GM13976 (cell line): ENCODE results near the gene ZC3HAV1.

ENCODE experiments used
- DNase-seq: peaks from one replicate; pipeline ENCODE4 v3.0.0; 2012; ENCODE audit warnings: low spot score
- CTCF ChIP-seq: IDR thresholded peaks from 2 replicates; pipeline ENCODE4 v1.5.1; 2012; ENCODE audit warnings: borderline replicate concordance, mild to moderate bottlenecking; ENCODE audit not compliant: insufficient read depth; ENCODE audit errors: extremely low read depth, missing control alignments, control extremely low read depth
- in situ Hi-C: fragments of 300-500 bp; cut with MboI; formaldehyde crosslinking; loops from one replicate; pipeline ENCODE4 v1.12.0; 2022; ENCODE audit warnings: low sequenced_read_pairs, mixed read lengths, inconsistent platforms; ENCODE audit not compliant: unreplicated experiment

Gene ZC3HAV1

GRCh38 chr7:139072796-139073195 lies 36.7 kb downstream of the ZC3HAV1 start:
- no peak for TF ChIP-seq CTCF
- DNase-seq, result no peak
- in situ Hi-C loops, result no loop called here

GRCh38 chr7:139071680-139072079 lies 37.8 kb downstream of the ZC3HAV1 start:
- in situ Hi-C loops, result no loop called here
- DNase-seq, result no peak
- no peak for TF ChIP-seq CTCF

- DNase-seq, result no peak
- no peak for TF ChIP-seq CTCF
- in situ Hi-C loops, result no loop called here
These were observed 40.7 kb downstream of the ZC3HAV1 start for GRCh38 chr7:139068544-139069399.

GRCh38 chr7:139066315-139066714 lies 43.2 kb downstream of the ZC3HAV1 start:
- no peak for TF ChIP-seq CTCF
- in situ Hi-C loops, result no loop called here
- no peak for DNase-seq

GRCh38 chr7:139065323-139065722 lies 44.2 kb downstream of the ZC3HAV1 start:
- in situ Hi-C loops, result no loop called here
- DNase-seq, result no peak
- no peak for TF ChIP-seq CTCF

GRCh38 chr7:139061416-139061815 lies 48.1 kb downstream of the ZC3HAV1 start:
- in situ Hi-C loops, result no loop called here
- no peak for DNase-seq
- TF ChIP-seq CTCF, result no peak
